Hepatocyte (in vitro differentiated cells): Measurements from ENCODE around the gene CKS1B. TPM values are rescaled to one million over a fixed set of nuclear protein-coding genes. Genes with fewer than 3 reads are reported as not detected.
"Not testable (repeated sequence)": the region's sequence is repeated elsewhere in the genome, so short reads cannot be mapped to it uniquely, and the experiment has no call there.

Experiments used
- DNase-seq: peaks from one replicate; pipeline ENCODE4 v3.0.0-alpha.2; 2016; ENCODE audit warnings: low spot score
- H2AFZ ChIP-seq: fragments of 200-600 bp; sonication (generic); 2 replicates; pipeline ENCODE4 v1.6.0; 2016; ENCODE audit warnings: antibody characterized with exemption, mild to moderate bottlenecking
- H3K27ac ChIP-seq: fragments of 200-600 bp; sonication (generic); 2 replicates; pipeline ENCODE4 v1.5.1; 2016; ENCODE audit warnings: mild to moderate bottlenecking
- H3K27me3 ChIP-seq: fragments of 200-600 bp; sonication (generic); 2 replicates; pipeline ENCODE4 v1.6.1; 2016
- H3K36me3 ChIP-seq: fragments of 200-600 bp; sonication (generic); replicated peaks from 2 replicates; pipeline ENCODE4 v1.5.1; 2016; ENCODE audit warnings: low read depth; ENCODE audit not compliant: insufficient read depth
- H3K4me1 ChIP-seq: fragments of 200-600 bp; sonication (generic); 2 replicates; pipeline ENCODE4 v1.5.1; 2016; ENCODE audit warnings: mild to moderate bottlenecking, moderate library complexity; ENCODE audit not compliant: insufficient read depth
- H3K4me2 ChIP-seq: fragments of 200-600 bp; sonication (generic); 2 replicates; pipeline ENCODE4 v1.6.0; 2016
- H3K4me3 ChIP-seq: fragments of 200-600 bp; sonication (generic); 2 replicates; pipeline ENCODE4 v1.5.1; 2016; ENCODE audit warnings: mild to moderate bottlenecking
- H3K79me2 ChIP-seq: fragments of 200-600 bp; sonication (generic); 2 replicates; pipeline ENCODE4 v1.6.0; 2017; ENCODE audit warnings: mild to moderate bottlenecking
- H3K9me2 ChIP-seq: fragments of 200-600 bp; sonication (generic); replicated peaks from 2 replicates; pipeline ENCODE4 v1.6.0; 2017; ENCODE audit warnings: mild to moderate bottlenecking; ENCODE audit not compliant: insufficient read depth
- H3K9me3 ChIP-seq: fragments of 200-600 bp; sonication (generic); 2 replicates; pipeline ENCODE4 v1.5.1; 2016; ENCODE audit warnings: low read depth, mild to moderate bottlenecking
- H4K20me1 ChIP-seq: fragments of 200-600 bp; sonication (generic); 2 replicates; pipeline ENCODE4 v1.6.0; 2016; ENCODE audit warnings: mild to moderate bottlenecking; ENCODE audit not compliant: insufficient read depth, poor library complexity, severe bottlenecking
- EZH2 ChIP-seq: fragments of 200-600 bp; sonication (generic); IDR thresholded peaks from 2 replicates; pipeline ENCODE4 v1.6.1; 2016; ENCODE audit warnings: antibody characterized with exemption, mild to moderate bottlenecking, borderline replicate concordance
- EZH2phosphoT487 ChIP-seq: fragments of 200-600 bp; sonication (generic); IDR thresholded peaks from one replicate; pipeline ENCODE4 v1.6.1; 2018; ENCODE audit warnings: antibody characterized with exemption, mild to moderate bottlenecking, low read depth, moderate library complexity; ENCODE audit not compliant: unreplicated experiment, severe bottlenecking
- WGBS: methylation state at CpG from one replicate; pipeline ENCODE4 v1.1.6; 2016; ENCODE audit warnings: low lambda C conversion rate; ENCODE audit errors: missing lambda C conversion rate; 5-methylcytosine and 5-hydroxymethylcytosine counted together
- polyA plus RNA-seq: library from polyadenylated mRNA; unstranded; fragments of >200 nt; fragmentation: Nextera tagmentation; extraction: Ambion mirVana; gene quantifications from 2 replicates; pipeline ENCODE4 v1.2.1, GENCODE V29; 2016
- total RNA-seq: library from RNA; depleted of rRNA; stranded (reverse); fragments of >200 nt; gene quantifications from 2 replicates; pipeline ENCODE4 v1.2.3, GENCODE V29; 2014
- TF ChIP-seq, protein P1 (sequence below): fragments of 200-600 bp; sonication (generic); IDR thresholded peaks from 2 replicates; pipeline ENCODE4 v1.5.1; 2016; ENCODE audit warnings: antibody characterized with exemption, mild to moderate bottlenecking; ENCODE audit not compliant: poor library complexity

The CKS1B gene
- total and polyA plus RNA-seq, 2 experiments from 2014 or later: 40.4 to 91.3 TPM

DNA sequence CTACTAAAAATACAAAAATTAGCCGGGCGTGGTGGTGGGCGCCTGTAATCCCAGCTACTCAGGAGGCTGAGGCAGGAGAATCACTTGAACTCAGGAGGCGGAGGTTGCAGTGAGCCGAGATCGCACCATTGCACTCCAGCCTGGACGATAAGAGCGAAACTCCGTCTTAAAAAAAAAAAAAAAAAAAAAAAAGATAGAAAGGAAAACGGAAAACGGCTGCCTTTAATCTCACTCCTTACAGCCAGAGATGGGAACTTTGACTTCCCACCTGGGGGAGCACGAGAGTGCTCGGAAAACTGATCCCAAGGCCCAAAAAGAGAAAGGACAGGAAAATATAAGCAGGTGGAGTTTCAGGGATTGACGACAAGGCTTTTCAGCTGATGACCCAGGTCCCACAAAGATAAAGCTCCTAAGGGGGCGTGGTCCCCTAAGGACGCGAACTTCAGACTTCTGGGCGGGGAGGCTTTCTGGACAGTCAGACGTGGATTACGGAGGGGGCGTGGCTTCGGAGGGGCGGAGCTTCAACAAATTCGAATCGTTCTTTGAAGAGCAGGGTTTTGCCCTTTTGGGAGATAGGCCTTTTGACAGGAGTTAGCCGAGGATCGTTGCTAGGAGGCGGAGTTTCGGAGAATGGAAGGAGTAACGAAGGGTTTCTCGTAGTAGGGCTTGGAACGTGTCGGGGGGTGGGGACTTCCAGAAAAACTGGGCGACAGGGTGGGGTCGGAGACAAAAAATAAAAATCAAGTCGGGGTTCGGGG is 958 bp upstream of the CKS1B start:
- H3K4me2 ChIP-seq: peak overlapping the region; percentile 75
- peak; percentile 99 for DNase-seq
- H4K20me1 ChIP-seq: no peaks in the 10 kb centered on the region
- H3K4me3 ChIP-seq: peak overlapping the region; percentile 8
- peaks cover 59% of the 10 kb centered on the region for H3K79me2 ChIP-seq
- no peak overlapping the region for H2AFZ ChIP-seq
- no peaks in the 10 kb centered on the region for H3K9me2 ChIP-seq
- H3K27me3 ChIP-seq: no peaks in the 10 kb centered on the region
- peak overlapping the region; percentile 96 for H3K27ac ChIP-seq
- TF ChIP-seq, protein P1, sequence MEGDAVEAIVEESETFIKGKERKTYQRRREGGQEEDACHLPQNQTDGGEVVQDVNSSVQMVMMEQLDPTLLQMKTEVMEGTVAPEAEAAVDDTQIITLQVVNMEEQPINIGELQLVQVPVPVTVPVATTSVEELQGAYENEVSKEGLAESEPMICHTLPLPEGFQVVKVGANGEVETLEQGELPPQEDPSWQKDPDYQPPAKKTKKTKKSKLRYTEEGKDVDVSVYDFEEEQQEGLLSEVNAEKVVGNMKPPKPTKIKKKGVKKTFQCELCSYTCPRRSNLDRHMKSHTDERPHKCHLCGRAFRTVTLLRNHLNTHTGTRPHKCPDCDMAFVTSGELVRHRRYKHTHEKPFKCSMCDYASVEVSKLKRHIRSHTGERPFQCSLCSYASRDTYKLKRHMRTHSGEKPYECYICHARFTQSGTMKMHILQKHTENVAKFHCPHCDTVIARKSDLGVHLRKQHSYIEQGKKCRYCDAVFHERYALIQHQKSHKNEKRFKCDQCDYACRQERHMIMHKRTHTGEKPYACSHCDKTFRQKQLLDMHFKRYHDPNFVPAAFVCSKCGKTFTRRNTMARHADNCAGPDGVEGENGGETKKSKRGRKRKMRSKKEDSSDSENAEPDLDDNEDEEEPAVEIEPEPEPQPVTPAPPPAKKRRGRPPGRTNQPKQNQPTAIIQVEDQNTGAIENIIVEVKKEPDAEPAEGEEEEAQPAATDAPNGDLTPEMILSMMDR: peak; percentile 38
- no peak for TF ChIP-seq EZH2phosphoT487
- TF ChIP-seq EZH2: no peak
- H3K9me3 ChIP-seq: no peaks in the 10 kb centered on the region
- 4% methylated on average over 33 of the region's 37 CpGs for WGBS
- H3K36me3 ChIP-seq: no peaks in the 10 kb centered on the region
- H3K4me1 ChIP-seq: peaks cover 29% of the 10 kb centered on the region

DNA sequence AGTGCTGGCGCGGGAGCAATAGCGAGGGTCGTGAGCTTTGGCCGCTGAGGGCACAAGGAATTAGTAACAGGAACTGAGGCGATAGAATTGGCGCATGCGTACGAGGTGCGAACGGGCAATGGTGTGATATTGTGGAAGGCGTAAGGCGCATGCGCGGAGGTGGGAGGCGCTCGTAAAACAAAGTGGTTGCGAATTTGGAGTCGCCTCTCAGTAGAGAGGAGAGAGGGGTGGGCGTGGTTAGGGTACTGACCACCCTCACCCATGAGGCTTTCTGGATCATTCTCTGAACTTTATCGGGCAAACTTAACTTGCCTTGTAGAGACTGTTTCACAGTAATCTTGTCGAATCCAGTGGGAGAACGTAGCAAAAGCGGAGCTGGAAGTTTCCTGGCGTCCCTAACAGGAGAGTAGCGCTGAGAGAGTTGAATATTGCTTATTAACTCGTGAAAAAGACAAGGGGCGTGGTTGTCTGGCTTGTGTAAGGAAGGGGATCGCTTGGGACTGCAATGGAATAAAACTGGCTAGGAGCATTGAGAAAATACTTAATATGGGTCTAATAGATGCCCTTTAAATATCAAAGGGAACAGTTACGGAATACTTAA is 427 bp downstream of the CKS1B start:
- WGBS: 2% methylated on average over 30 of the region's 30 CpGs
- peaks cover 45% of the 10 kb centered on the region for H3K79me2 ChIP-seq

DNA sequence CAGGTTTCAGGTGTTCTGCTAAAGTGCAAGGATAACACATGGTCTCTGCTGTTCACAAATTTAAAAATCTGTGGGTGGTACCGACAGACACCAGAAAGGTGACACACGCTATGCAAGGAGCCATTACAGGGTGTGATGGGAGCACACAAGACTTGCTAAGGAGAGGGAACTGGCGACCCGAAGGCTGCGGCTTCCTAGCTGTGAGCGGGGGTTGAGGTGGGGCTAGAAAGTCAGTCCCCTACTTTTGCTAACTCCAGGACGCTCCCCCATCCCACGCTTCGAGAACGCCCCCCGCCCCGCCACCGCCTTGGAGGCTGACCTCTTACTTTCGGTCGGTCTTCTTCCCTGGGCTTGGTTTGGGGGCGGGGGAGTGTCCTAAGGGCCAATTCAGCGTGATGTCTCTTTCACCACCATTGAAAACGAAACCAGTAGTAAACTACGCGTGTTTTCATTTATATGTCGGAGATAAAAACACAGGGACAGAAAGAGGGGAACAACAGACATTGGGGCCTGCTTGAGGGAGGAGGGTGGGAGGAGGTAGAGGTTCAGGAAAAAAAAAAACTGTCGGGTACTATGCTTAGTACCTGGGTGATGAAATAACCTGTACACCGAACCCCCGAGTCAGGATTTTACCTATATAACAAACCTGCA is 1.1 kb downstream of the CKS1B start:
- H3K4me3 ChIP-seq: peak overlapping the region; percentile 44
- peak overlapping the region; percentile 92 for H3K27ac ChIP-seq
- H3K9me3 ChIP-seq: no peaks in the 10 kb centered on the region
- TF ChIP-seq, protein P1: no peak
- TF ChIP-seq EZH2 (no peak), EZH2phosphoT487 (no peak)
- no peaks in the 10 kb centered on the region for H3K36me3 ChIP-seq
- H3K27me3 ChIP-seq: no peaks in the 10 kb centered on the region
- DNase-seq: peak; percentile 65
- H3K4me2 ChIP-seq: peak overlapping the region; percentile 87
- no peaks in the 10 kb centered on the region for H4K20me1 ChIP-seq
- 2% methylated on average over 23 of the region's 24 CpGs for WGBS
- peaks cover 40% of the 10 kb centered on the region for H3K79me2 ChIP-seq
- peak overlapping the region; percentile 7 for H2AFZ ChIP-seq
- H3K9me2 ChIP-seq: no peaks in the 10 kb centered on the region
- peaks cover 29% of the 10 kb centered on the region for H3K4me1 ChIP-seq

More for the DNA sequence above, 427 bp downstream of the CKS1B start:
- Histone ChIP-seq H3K9me2 (no peaks in the 10 kb centered on the region), H2AFZ (peak overlapping the region; percentile 7), H3K4me3 (peak overlapping the region; percentile 44), H3K4me2 (peak overlapping the region; percentile 87), H3K4me1 (peaks cover 29% of the 10 kb centered on the region), H3K9me3 (no peaks in the 10 kb centered on the region), H3K27me3 (no peaks in the 10 kb centered on the region), H3K27ac (peak overlapping the region; percentile 92), H3K36me3 (no peaks in the 10 kb centered on the region), H4K20me1 (no peaks in the 10 kb centered on the region)
- TF ChIP-seq, protein P1: no peak
- TF ChIP-seq EZH2 (no peak), EZH2phosphoT487 (no peak)
- DNase-seq: peak; percentile 98

DNA sequence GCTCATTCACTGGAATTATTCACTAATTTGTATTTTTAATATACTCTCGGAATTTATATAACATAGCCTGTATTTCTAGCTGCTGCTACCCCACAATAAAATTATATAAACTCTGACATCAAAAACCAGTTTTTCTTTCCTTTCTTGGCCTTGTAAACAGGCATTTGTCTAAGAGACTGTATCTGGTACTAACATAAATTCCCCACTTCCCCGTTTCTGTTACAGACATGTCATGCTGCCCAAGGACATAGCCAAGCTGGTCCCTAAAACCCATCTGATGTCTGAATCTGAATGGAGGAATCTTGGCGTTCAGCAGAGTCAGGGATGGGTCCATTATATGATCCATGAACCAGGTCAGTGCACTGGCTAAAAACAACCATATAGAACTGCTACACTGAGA is 3.3 kb downstream of the CKS1B start:
- not testable (repeated sequence) for H3K9me2 ChIP-seq, H3K27me3 ChIP-seq, H2AFZ ChIP-seq, H3K36me3 ChIP-seq, DNase-seq, H3K9me3 ChIP-seq, H3K4me2 ChIP-seq, H3K4me3 ChIP-seq, H4K20me1 ChIP-seq
- H3K27ac ChIP-seq: peak overlapping the region; percentile 92
- WGBS: 80% methylated on average over 3 of the region's 3 CpGs
- H3K4me1 ChIP-seq: peaks cover 13% of the 10 kb centered on the region
- H3K79me2 ChIP-seq: peaks cover 38% of the 10 kb centered on the region
